Neural cell (in vitro differentiated cells): ENCODE data around the gene RIPOR2. TPM values are rescaled to one million over a fixed set of nuclear protein-coding genes. Genes with fewer than 3 reads are reported as not detected.

Source experiments
- H2AFZ ChIP-seq: fragments of 200-600, 300-800 bp; sonication (generic), shearing (Covaris generic); 2 replicates; pipeline ENCODE4 v1.6.0; 2014; ENCODE audit warnings: low read depth, mild to moderate bottlenecking, antibody characterized with exemption, low read length, moderate library complexity
- H3F3A ChIP-seq: fragments of 200-600 bp; shearing (Covaris generic); 2 replicates; pipeline ENCODE4 v1.6.1; 2016; ENCODE audit warnings: mild to moderate bottlenecking, moderate library complexity, mixed read lengths, antibody characterized with exemption, low read length; ENCODE audit not compliant: insufficient read depth, poor library complexity, severe bottlenecking
- H3K27ac ChIP-seq: fragments of 200-600, 300-800 bp; sonication (generic), shearing (Covaris generic); 2 replicates; pipeline ENCODE4 v1.5.1; 2014; ENCODE audit warnings: mild to moderate bottlenecking, low read length, moderate library complexity
- H3K27me3 ChIP-seq: fragments of 300-800, 200-600 bp; sonication (generic), shearing (Covaris generic); 2 replicates; pipeline ENCODE4 v1.6.0; 2014; ENCODE audit warnings: mild to moderate bottlenecking, low read depth, low read length, moderate library complexity; ENCODE audit not compliant: insufficient read depth
- H3K36me3 ChIP-seq: fragments of 300-800, 200-600 bp; sonication (generic), shearing (Covaris generic); 2 replicates; pipeline ENCODE4 v1.5.1; 2014; ENCODE audit warnings: mild to moderate bottlenecking, antibody characterized with exemption, low read length, moderate library complexity; ENCODE audit not compliant: insufficient read depth
- H3K4me2 ChIP-seq: fragments of 300-800, 200-600 bp; sonication (generic), shearing (Covaris generic); 2 replicates; pipeline ENCODE4 v1.6.0; 2014; ENCODE audit warnings: mild to moderate bottlenecking, low read length
- H3K4me3 ChIP-seq: fragments of 300-800, 200-600 bp; sonication (generic), shearing (Covaris generic); 2 replicates; pipeline ENCODE4 v1.5.1; 2014; ENCODE audit warnings: mild to moderate bottlenecking, low read length, moderate library complexity
- H3K79me2 ChIP-seq: fragments of 200-600 bp; shearing (Covaris generic); replicated peaks from 2 replicates; pipeline ENCODE4 v1.6.0; 2014; ENCODE audit warnings: mild to moderate bottlenecking, low read length, moderate library complexity; ENCODE audit not compliant: insufficient read depth
- H3K9ac ChIP-seq: fragments of 300-800, 200-600 bp; sonication (generic), shearing (Covaris generic); 2 replicates; pipeline ENCODE4 v1.6.1; 2016; ENCODE audit warnings: mild to moderate bottlenecking, low read length, mixed read lengths
- H3K9me2 ChIP-seq: fragments of 200-600 bp; shearing (Covaris generic); 2 replicates; pipeline ENCODE4 v1.6.1; 2016; ENCODE audit warnings: mild to moderate bottlenecking, low read length, mixed read lengths; ENCODE audit not compliant: insufficient read depth
- H3K9me3 ChIP-seq: fragments of 200-600, 300-800 bp; sonication (generic), shearing (Covaris generic); 2 replicates; pipeline ENCODE4 v1.6.1; 2016; ENCODE audit warnings: mild to moderate bottlenecking, mixed run types, low read length, moderate library complexity, mixed read lengths
- H4K20me1 ChIP-seq: fragments of 200-600 bp; shearing (Covaris generic); 2 replicates; pipeline ENCODE4 v1.6.1; 2016; ENCODE audit warnings: mild to moderate bottlenecking, mixed run types; ENCODE audit not compliant: insufficient read depth
- EP300 ChIP-seq: fragments of 450-650 bp; conservative IDR thresholded peaks from 2 replicates; pipeline ENCODE4 v1.6.1; 2014; ENCODE audit warnings: antibody characterized with exemption, mild to moderate bottlenecking, moderate library complexity; ENCODE audit not compliant: poor library complexity, severe bottlenecking
- EZH2 ChIP-seq: fragments of 200-600, 300-800 bp; shearing (Covaris generic), sonication (generic); IDR thresholded peaks from 2 replicates; pipeline ENCODE4 v1.6.1; 2014; ENCODE audit warnings: antibody characterized with exemption, low read length, borderline replicate concordance, mild to moderate bottlenecking; ENCODE audit not compliant: insufficient read depth, poor library complexity, severe bottlenecking
- POLR2AphosphoS5 ChIP-seq: IDR thresholded peaks from 2 replicates; pipeline ENCODE4 v1.6.1; 2012
- RAD21 ChIP-seq: fragments of 450-650 bp; conservative IDR thresholded peaks from 2 replicates; pipeline ENCODE4 v1.6.1; 2014; ENCODE audit warnings: antibody characterized with exemption, mild to moderate bottlenecking, moderate library complexity
- SMC3 ChIP-seq: fragments of 450-650 bp; conservative IDR thresholded peaks from 2 replicates; pipeline ENCODE4 v1.6.1; 2014; ENCODE audit warnings: antibody characterized with exemption, mild to moderate bottlenecking, moderate library complexity; ENCODE audit not compliant: poor library complexity
- TAF1 ChIP-seq: IDR thresholded peaks from 2 replicates; pipeline ENCODE4 v1.6.1; 2012; ENCODE audit warnings: low read depth
- polyA plus RNA-seq: library from polyadenylated mRNA; depleted of rRNA; stranded (reverse); fragments of >200 nt; gene quantifications from 2 replicates; pipeline ENCODE4 v1.2.3, GENCODE V29; 2014
- TF ChIP-seq, protein P1 (sequence below): IDR thresholded peaks from 2 replicates; pipeline ENCODE4 v1.6.1; 2012; ENCODE audit warnings: borderline replicate concordance
- TF ChIP-seq, protein P2 (sequence below): fragments of 450-650 bp; IDR thresholded peaks from 2 replicates; pipeline ENCODE4 v1.5.1; 2014; ENCODE audit warnings: antibody characterized with exemption, mild to moderate bottlenecking, moderate library complexity; ENCODE audit not compliant: poor library complexity, severe bottlenecking

The RIPOR2 gene
- polyA plus RNA-seq, 1 donor from 2014 or later = 83.8 TPM

DNA sequence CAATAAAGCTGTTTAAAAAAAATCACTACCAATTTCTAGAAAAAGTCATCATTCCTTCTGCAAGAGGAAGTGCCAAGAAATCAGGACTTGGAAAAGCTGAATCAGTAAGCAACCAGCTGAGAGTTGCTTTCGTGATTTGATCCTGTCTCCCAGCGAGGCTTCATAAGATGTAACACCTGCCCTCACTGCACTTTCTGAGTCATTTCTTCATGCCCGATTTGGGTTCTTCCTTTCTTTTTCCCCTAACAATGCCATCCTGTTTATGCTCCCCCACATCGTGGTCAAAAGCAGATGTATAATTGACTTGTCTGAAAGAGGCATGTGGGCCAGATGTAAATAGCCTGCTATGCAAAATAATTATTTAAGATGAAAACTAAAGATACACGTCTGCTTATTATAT lies 52.1 kb downstream of the RIPOR2 start:
- TF ChIP-seq SMC3 (no peak), TAF1 (no peak), EP300 (no peak)
- TF ChIP-seq, protein P1, sequence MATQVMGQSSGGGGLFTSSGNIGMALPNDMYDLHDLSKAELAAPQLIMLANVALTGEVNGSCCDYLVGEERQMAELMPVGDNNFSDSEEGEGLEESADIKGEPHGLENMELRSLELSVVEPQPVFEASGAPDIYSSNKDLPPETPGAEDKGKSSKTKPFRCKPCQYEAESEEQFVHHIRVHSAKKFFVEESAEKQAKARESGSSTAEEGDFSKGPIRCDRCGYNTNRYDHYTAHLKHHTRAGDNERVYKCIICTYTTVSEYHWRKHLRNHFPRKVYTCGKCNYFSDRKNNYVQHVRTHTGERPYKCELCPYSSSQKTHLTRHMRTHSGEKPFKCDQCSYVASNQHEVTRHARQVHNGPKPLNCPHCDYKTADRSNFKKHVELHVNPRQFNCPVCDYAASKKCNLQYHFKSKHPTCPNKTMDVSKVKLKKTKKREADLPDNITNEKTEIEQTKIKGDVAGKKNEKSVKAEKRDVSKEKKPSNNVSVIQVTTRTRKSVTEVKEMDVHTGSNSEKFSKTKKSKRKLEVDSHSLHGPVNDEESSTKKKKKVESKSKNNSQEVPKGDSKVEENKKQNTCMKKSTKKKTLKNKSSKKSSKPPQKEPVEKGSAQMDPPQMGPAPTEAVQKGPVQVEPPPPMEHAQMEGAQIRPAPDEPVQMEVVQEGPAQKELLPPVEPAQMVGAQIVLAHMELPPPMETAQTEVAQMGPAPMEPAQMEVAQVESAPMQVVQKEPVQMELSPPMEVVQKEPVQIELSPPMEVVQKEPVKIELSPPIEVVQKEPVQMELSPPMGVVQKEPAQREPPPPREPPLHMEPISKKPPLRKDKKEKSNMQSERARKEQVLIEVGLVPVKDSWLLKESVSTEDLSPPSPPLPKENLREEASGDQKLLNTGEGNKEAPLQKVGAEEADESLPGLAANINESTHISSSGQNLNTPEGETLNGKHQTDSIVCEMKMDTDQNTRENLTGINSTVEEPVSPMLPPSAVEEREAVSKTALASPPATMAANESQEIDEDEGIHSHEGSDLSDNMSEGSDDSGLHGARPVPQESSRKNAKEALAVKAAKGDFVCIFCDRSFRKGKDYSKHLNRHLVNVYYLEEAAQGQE = no peak
- TF ChIP-seq, protein P2, sequence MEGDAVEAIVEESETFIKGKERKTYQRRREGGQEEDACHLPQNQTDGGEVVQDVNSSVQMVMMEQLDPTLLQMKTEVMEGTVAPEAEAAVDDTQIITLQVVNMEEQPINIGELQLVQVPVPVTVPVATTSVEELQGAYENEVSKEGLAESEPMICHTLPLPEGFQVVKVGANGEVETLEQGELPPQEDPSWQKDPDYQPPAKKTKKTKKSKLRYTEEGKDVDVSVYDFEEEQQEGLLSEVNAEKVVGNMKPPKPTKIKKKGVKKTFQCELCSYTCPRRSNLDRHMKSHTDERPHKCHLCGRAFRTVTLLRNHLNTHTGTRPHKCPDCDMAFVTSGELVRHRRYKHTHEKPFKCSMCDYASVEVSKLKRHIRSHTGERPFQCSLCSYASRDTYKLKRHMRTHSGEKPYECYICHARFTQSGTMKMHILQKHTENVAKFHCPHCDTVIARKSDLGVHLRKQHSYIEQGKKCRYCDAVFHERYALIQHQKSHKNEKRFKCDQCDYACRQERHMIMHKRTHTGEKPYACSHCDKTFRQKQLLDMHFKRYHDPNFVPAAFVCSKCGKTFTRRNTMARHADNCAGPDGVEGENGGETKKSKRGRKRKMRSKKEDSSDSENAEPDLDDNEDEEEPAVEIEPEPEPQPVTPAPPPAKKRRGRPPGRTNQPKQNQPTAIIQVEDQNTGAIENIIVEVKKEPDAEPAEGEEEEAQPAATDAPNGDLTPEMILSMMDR = no peak

DNA sequence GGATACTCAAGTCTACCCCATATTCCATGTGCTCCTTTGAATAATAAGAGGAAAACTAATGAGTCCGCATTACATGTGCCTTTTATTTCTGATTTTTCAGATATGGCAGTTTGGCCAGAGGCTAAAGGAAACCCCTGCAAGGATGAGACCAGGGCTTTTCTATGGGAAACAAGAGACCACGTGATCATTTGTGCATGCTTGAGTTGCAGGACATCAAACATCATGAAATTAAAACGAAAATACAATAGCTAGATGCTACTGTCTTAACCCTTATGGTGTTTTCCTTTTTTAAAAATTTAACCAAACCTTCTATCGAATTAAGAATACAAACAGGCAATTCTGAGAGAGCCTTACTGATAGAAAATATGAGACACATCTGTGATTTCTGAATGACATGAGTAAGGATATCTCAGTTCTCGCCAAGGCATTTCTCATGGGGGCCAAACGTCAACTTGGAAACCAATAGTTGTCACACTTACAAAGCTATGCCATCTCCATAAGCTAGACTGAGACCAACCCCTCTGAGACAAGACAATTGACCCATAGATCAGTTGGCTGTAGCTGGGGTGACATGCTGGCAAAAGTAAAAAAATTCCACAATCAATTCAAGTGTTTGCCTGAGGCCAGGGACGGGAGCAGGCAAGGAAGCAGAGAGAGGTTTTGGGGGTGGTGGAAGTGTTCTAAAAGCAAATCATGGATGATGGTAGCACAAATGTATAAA lies 52.8 kb downstream of the RIPOR2 start:
- no peaks in the 10 kb centered on the region for H3K36me3 ChIP-seq
- no peak overlapping the region for H3K4me3 ChIP-seq
- no peaks in the 10 kb centered on the region for H3K27me3 ChIP-seq
- no peak overlapping the region for H3K4me2 ChIP-seq
- TF ChIP-seq SMC3 (no peak), POLR2AphosphoS5 (no peak), RAD21 (no peak), EZH2 (no peak), EP300 (no peak), TAF1 (no peak)
- TF ChIP-seq, protein P1 = no peak
- TF ChIP-seq, protein P2 = no peak
- H4K20me1 ChIP-seq = no peaks in the 10 kb centered on the region
- H3K27ac ChIP-seq = no peak overlapping the region
- no peak overlapping the region for H2AFZ ChIP-seq
- H3K9me2 ChIP-seq = no peaks in the 10 kb centered on the region
- no peak overlapping the region for H3K9ac ChIP-seq
- H3K79me2 ChIP-seq = peaks cover 42% of the 10 kb centered on the region
- peaks cover 6% of the 10 kb centered on the region for H3F3A ChIP-seq
- H3K9me3 ChIP-seq = no peaks in the 10 kb centered on the region

More for the DNA sequence above, 52.1 kb downstream of the RIPOR2 start:
- peaks cover 42% of the 10 kb centered on the region for H3K79me2 ChIP-seq
- H3K9me3 ChIP-seq = no peaks in the 10 kb centered on the region
- H3K27ac ChIP-seq = no peak overlapping the region
- no peaks in the 10 kb centered on the region for H3K9me2 ChIP-seq
- H3K27me3 ChIP-seq = no peaks in the 10 kb centered on the region
- no peak overlapping the region for H3K9ac ChIP-seq
- no peaks in the 10 kb centered on the region for H3K36me3 ChIP-seq
- no peak overlapping the region for H3K4me3 ChIP-seq
- H3F3A ChIP-seq = peaks cover 6% of the 10 kb centered on the region
- no peaks in the 10 kb centered on the region for H4K20me1 ChIP-seq
- H2AFZ ChIP-seq = no peak overlapping the region
- H3K4me2 ChIP-seq = no peak overlapping the region
